WTC11 (cell line): Measurements from ENCODE around the gene UBE3A. TPM values are rescaled to one million over a fixed set of nuclear protein-coding genes. Genes with fewer than 3 reads are reported as not detected.

Experiments
- ATAC-seq: fragments of 200-7000 bp; cut with Tn5 transposase; 2 replicates; pipeline ENCODE4 v1.10.0; 2021; ENCODE audit warnings: mild to moderate bottlenecking, moderate library complexity
- CTCF ChIA-PET: fragments of 300-600 bp; sonication (Branson Sonifier 250); formaldehyde crosslinking; loops from one replicate; lab custom pipeline; 2021; ENCODE audit warnings: antibody characterized with exemption; lab: Charles Lee
- POLR2A ChIA-PET: fragments of 350-600 bp; sonication (Branson Sonifier 250); formaldehyde crosslinking; loops from one replicate; lab custom pipeline; 2021; ENCODE audit warnings: antibody characterized with exemption; lab: Charles Lee
- DNase-seq: peaks from one replicate; pipeline ENCODE4 v3.0.0; 2021; ENCODE audit warnings: low spot score
- H3K27ac Mint-ChIP-seq: 2 replicates; pipeline ENCODE4 v1.8.0; 2021; ENCODE audit warnings: mixed read lengths
- H3K27me3 Mint-ChIP-seq: 2 replicates; pipeline ENCODE4 v1.8.0; 2021; ENCODE audit warnings: low read depth, mild to moderate bottlenecking, moderate library complexity, mixed read lengths
- H3K36me3 Mint-ChIP-seq: 2 replicates; pipeline ENCODE4 v1.8.0; 2021; ENCODE audit warnings: mixed read lengths
- H3K4me1 Mint-ChIP-seq: 2 replicates; pipeline ENCODE4 v1.8.0; 2022; ENCODE audit warnings: mixed read lengths
- H3K4me3 Mint-ChIP-seq: 2 replicates; pipeline ENCODE4 v1.8.0; 2021; ENCODE audit warnings: mild to moderate bottlenecking, moderate library complexity, mixed read lengths
- H3K9me3 Mint-ChIP-seq: 2 replicates; pipeline ENCODE4 v1.8.0; 2021; ENCODE audit warnings: mixed read lengths
- ARID4B ChIP-seq: sonication (generic); formaldehyde crosslinking; IDR thresholded peaks from 2 replicates; pipeline ENCODE4 v1.8.0; 2023; ENCODE audit warnings: missing genetic modification reagents, mild to moderate bottlenecking, borderline replicate concordance
- ATF3 ChIP-seq: sonication (generic); formaldehyde crosslinking; conservative IDR thresholded peaks from 2 replicates; pipeline ENCODE4 v1.8.1; 2022; ENCODE audit warnings: mild to moderate bottlenecking, missing genetic modification reagents
- E2F1 ChIP-seq: sonication (generic); formaldehyde crosslinking; IDR thresholded peaks from 2 replicates; pipeline ENCODE4 v1.8.0; 2022; ENCODE audit warnings: mild to moderate bottlenecking, missing genetic modification reagents
- ELF4 ChIP-seq: sonication (generic); formaldehyde crosslinking; IDR thresholded peaks from 2 replicates; pipeline ENCODE4 v1.8.1; 2022; ENCODE audit warnings: low read depth, mild to moderate bottlenecking, moderate library complexity, missing genetic modification reagents
- EMX1 ChIP-seq: fragments of 250-450 bp; sonication (Bioruptor Pico); IDR thresholded peaks from 2 replicates; pipeline ENCODE4 v1.8.0; 2021; ENCODE audit warnings: mild to moderate bottlenecking
- ERG ChIP-seq: fragments of 250-450 bp; sonication (Bioruptor Pico); IDR thresholded peaks from 2 replicates; pipeline ENCODE4 v1.8.0; 2021; ENCODE audit warnings: mild to moderate bottlenecking
- FOXK1 ChIP-seq: sonication (generic); formaldehyde crosslinking; IDR thresholded peaks from 2 replicates; pipeline ENCODE4 v1.8.0; 2022; ENCODE audit warnings: mild to moderate bottlenecking, moderate library complexity, missing genetic modification reagents
- GRHL2 ChIP-seq: fragments of 250-450 bp; sonication (Bioruptor Pico); IDR thresholded peaks from 2 replicates; pipeline ENCODE4 v1.8.0; 2022; ENCODE audit warnings: mild to moderate bottlenecking, moderate library complexity; ENCODE audit not compliant: insufficient replicate concordance, severe bottlenecking
- GTF2I ChIP-seq: fragments of 250-450 bp; sonication (Bioruptor Pico); conservative IDR thresholded peaks from 2 replicates; pipeline ENCODE4 v1.4.0; 2021; ENCODE audit warnings: mild to moderate bottlenecking
- KAT7 ChIP-seq: sonication (generic); formaldehyde crosslinking; IDR thresholded peaks from 2 replicates; pipeline ENCODE4 v1.8.1; 2023; ENCODE audit warnings: missing genetic modification reagents, mild to moderate bottlenecking, borderline replicate concordance
- PRDM15 ChIP-seq: sonication (generic); formaldehyde crosslinking; IDR thresholded peaks from 2 replicates; pipeline ENCODE4 v1.8.0; 2022; ENCODE audit warnings: missing genetic modification reagents
- SP1 ChIP-seq: sonication (generic); formaldehyde crosslinking; conservative IDR thresholded peaks from 2 replicates; pipeline ENCODE4 v1.8.1; 2022; ENCODE audit warnings: missing genetic modification reagents
- ZNF317 ChIP-seq: sonication (generic); formaldehyde crosslinking; IDR thresholded peaks from 2 replicates; pipeline ENCODE4 v1.8.1; 2023; ENCODE audit warnings: low read depth, mild to moderate bottlenecking, moderate library complexity, missing genetic modification reagents, borderline replicate concordance
- ZNF532 ChIP-seq: fragments of 250-450 bp; sonication (Bioruptor Pico); IDR thresholded peaks from 2 replicates; pipeline ENCODE4 v1.9.0; 2021; ENCODE audit warnings: mild to moderate bottlenecking, borderline replicate concordance
- total RNA-seq: library from RNA; stranded (reverse); gene quantifications from 3 replicates; pipeline ENCODE4 v1.2.3, GENCODE V29; 2021

UBE3A gene
- total RNA-seq, 1 experiment from 2014 or later: 120 TPM

- no peak for TF ChIP-seq EMX1
- TF ChIP-seq, all 79 proteins: peak for 0
Measured at GRCh38 chr15:25431836-25432561, 6.8 kb downstream of the UBE3A start (continued).

- H3K4me1 Mint-ChIP-seq: peaks cover 54% of the 10 kb centered on the region
- no peak overlapping the region for H3K4me3 Mint-ChIP-seq
- ChIA-PET CTCF (no interaction called here), POLR2A (interaction anchor here (0.7 to 0.8 kb wide), 4 partner anchors 10 to 164 kb away, joined by 4 to 10 read pairs (median 6); no protein-coding TSS in a partner anchor)
- H3K27me3 Mint-ChIP-seq: no peaks in the 10 kb centered on the region
- H3K9me3 Mint-ChIP-seq: no peaks in the 10 kb centered on the region
- H3K27ac Mint-ChIP-seq: no peak overlapping the region
- DNase-seq: no peak
- no peaks in the 10 kb centered on the region for H3K36me3 Mint-ChIP-seq
- ATAC-seq: no peak
- TF ChIP-seq ZNF317 (CRISPR knock-in tag) (no peak), KAT7 (CRISPR knock-in tag) (no peak), ZNF532 (no peak), GTF2I (no peak), ATF3 (CRISPR knock-in tag) (no peak), SP1 (no peak), GRHL2 (CRISPR knock-in tag) (no peak), FOXK1 (CRISPR knock-in tag) (no peak)
Measured at GRCh38 chr15:25427861-25428260, 11.0 kb downstream of the UBE3A start.

- CTCF ChIA-PET: no interaction called here
- Mint-ChIP-seq H3K27ac (peak overlapping the region; percentile 35; the same call in 1 of the 2 replicates), H3K36me3 (peaks cover under 1% of the 10 kb centered on the region), H3K4me3 (no peak overlapping the region), H3K4me1 (peaks cover 48% of the 10 kb centered on the region), H3K27me3 (no peaks in the 10 kb centered on the region), H3K9me3 (no peaks in the 10 kb centered on the region)
- DNase-seq (no peak), ATAC-seq (no peak)
- POLR2A ChIA-PET: interaction anchor here (0.7 to 0.8 kb wide), 4 partner anchors 9 to 163 kb away, joined by 4 to 10 read pairs (median 6); no protein-coding TSS in a partner anchor
- TF ChIP-seq ELF4 (no peak), PRDM15 (CRISPR knock-in tag) (no peak), ATF3 (CRISPR knock-in tag) (no peak), EMX1 (no peak), E2F1 (CRISPR knock-in tag) (no peak), ARID4B (CRISPR knock-in tag) (no peak), ERG (CRISPR knock-in tag) (no peak)
Measured at GRCh38 chr15:25426896-25427610, 11.8 kb downstream of the UBE3A start.
